Measurements from ENCODE around the gene CYP4F3.

The CYP4F3 gene

GRCh38 chr19:15651791-15652190 is 11.1 kb downstream of the CYP4F3 start:
- TF ChIP-seq, protein P1, sequence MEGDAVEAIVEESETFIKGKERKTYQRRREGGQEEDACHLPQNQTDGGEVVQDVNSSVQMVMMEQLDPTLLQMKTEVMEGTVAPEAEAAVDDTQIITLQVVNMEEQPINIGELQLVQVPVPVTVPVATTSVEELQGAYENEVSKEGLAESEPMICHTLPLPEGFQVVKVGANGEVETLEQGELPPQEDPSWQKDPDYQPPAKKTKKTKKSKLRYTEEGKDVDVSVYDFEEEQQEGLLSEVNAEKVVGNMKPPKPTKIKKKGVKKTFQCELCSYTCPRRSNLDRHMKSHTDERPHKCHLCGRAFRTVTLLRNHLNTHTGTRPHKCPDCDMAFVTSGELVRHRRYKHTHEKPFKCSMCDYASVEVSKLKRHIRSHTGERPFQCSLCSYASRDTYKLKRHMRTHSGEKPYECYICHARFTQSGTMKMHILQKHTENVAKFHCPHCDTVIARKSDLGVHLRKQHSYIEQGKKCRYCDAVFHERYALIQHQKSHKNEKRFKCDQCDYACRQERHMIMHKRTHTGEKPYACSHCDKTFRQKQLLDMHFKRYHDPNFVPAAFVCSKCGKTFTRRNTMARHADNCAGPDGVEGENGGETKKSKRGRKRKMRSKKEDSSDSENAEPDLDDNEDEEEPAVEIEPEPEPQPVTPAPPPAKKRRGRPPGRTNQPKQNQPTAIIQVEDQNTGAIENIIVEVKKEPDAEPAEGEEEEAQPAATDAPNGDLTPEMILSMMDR (conservative IDR thresholded peaks at IDR 0.05; ENCODE audit: low read depth, low read length), result no peak
- H3K4me3 ChIP-seq (ENCODE audit: low read depth, low read length), result no peak overlapping the region
- no peak for DNase-seq (ENCODE audit: low read depth)

DNA sequence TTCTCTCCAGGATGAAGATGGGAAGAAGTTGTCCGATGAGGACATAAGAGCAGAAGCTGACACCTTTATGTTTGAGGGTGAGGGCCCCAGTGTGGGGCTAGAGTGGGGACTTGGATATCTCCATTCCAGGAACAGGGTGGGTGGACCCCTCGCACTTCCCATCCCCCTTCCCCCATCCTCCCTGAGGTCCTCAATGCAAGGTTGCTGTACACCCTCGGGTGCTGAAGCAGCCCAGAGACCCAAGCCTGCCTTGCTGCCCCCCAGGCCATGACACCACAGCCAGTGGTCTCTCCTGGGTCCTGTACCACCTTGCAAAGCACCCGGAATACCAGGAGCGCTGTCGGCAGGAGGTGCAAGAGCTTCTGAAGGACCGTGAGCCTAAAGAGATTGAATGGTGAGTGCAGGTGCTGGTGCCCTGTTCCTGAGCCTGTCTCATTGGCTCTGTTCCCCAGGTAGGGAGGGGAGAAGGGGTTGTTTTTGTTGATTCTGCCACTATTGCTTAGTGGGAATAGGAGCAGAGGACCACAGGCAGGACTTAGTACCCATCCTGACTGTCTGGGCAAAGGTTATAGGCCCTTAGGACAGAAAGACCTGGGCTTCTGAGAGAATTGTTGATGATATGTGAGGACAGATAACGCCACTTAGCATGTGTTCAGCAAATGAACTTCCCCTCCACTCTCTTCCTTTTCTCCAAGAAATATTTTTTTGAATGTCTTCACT is 12.0 kb downstream of the CYP4F3 start:
- no peak for DNase-seq (ENCODE audit: low read depth)
- no peak overlapping the region for H3K4me3 ChIP-seq (ENCODE audit: low read depth, low read length)
- TF ChIP-seq, protein P1 (conservative IDR thresholded peaks at IDR 0.05; ENCODE audit: low read depth, low read length), result no peak

DNA sequence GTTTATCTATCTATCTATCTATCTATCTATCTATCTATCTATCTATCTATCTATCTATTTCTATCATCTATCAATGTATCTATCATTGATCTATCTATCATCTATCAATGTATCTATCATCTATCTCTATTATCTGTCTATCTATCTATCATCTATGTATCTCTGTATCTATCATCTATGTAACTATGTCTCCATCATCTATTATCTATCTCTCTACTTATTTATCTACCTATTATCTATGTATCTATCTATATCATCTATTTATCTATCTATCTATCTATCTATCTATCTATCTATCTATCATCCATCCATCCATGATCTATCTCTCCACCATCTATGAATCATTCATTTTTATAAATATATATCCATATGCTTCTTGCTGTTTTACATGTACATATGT is 15.8 kb downstream of the CYP4F3 start:
- TF ChIP-seq, protein P1 (conservative IDR thresholded peaks at IDR 0.05; ENCODE audit: low read depth, low read length), result no peak
- H3K4me3 ChIP-seq (ENCODE audit: low read depth, low read length), result no peak overlapping the region
- DNase-seq (ENCODE audit: low read depth), result no peak

GRCh38 chr19:15663247-15663646 is 22.6 kb downstream of the CYP4F3 start:
- DNase-seq (ENCODE audit: low read depth), result no peak
- TF ChIP-seq, protein P1 (conservative IDR thresholded peaks at IDR 0.05; ENCODE audit: low read depth, low read length), result no peak
- no peak overlapping the region for H3K4me3 ChIP-seq (ENCODE audit: low read depth, low read length)

DNA sequence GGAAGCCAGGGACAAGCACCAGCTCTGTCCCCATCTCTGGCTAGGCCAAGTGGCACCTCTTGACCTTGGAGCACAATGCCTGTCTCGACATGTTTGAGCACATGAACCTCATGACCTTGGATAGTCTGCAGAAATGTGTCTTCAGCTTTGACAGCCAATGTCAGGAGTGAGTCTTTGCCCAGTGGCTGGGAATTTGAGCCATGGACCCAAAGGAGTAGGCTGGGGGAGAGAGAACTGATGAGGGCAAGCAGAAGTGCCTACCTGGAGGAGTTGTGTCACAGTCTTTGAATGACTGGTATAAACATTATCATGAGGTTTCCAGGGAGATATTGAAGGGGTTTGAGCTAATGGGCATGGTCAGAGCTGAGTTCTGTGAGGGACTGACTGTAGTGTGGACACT is 25.5 kb downstream of the CYP4F3 start:
- DNase-seq (ENCODE audit: low read depth), result no peak
- H3K4me3 ChIP-seq (ENCODE audit: low read depth, low read length), result no peak overlapping the region
- TF ChIP-seq, protein P1 (conservative IDR thresholded peaks at IDR 0.05; ENCODE audit: low read depth, low read length), result no peak

DNA sequence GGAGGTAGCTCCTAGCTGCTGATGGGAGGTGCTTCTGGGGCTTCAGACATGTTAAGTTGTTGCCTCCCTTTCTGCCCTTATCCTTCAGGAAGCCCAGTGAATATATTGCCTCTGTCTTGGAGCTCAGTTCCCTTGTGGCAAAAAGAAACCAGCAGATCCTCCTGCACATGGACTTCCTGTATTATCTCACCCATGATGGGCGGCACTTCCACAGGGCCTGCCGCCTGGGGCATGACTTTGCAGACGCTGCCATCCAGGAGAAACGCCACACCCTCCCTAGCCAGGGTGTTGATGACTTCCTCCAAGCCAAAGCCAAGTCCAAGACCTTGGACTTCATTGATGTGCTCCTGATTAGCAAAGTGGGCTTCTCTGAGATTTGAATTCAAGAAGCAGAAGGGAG is 26.2 kb downstream of the CYP4F3 start:
- TF ChIP-seq, protein P1 (conservative IDR thresholded peaks at IDR 0.05; ENCODE audit: low read depth, low read length), result no peak

GRCh38 chr19:15669440-15669839 is 28.7 kb downstream of the CYP4F3 start:
- TF ChIP-seq, protein P1 (conservative IDR thresholded peaks at IDR 0.05; ENCODE audit: low read depth, low read length), result no peak
- no peak for DNase-seq (ENCODE audit: low read depth)
- no peak overlapping the region for H3K4me3 ChIP-seq (ENCODE audit: low read depth, low read length)

More for the DNA sequence above, 26.2 kb downstream of the CYP4F3 start:
- H3K4me3 ChIP-seq (ENCODE audit: low read depth, low read length), result no peak overlapping the region
- DNase-seq (ENCODE audit: low read depth), result no peak
